Activated CD4-positive, alpha-beta T cell treated with anti-CD3 and anti-CD28 coated beads, Interleukin-2, amount 10 ng/mL, durations not matched to agents 7 days and 5 days (primary cell): ENCODE data around the gene SMLR1. TPM values are rescaled to one million over a fixed set of nuclear protein-coding genes. Genes with fewer than 3 reads are reported as not detected.

Experiments
- CTCF ChIA-PET: fragments of 350-600 bp; sonication (Branson Sonifier 250); formaldehyde crosslinking; loops from one replicate; lab custom pipeline; 2021; ENCODE audit warnings: antibody characterized with exemption; lab: Charles Lee
- POLR2A ChIA-PET: fragments of 350-600 bp; sonication (Branson Sonifier 250); formaldehyde crosslinking; loops from one replicate; lab custom pipeline; 2021; ENCODE audit warnings: antibody characterized with exemption; lab: Charles Lee
- DNase-seq: peaks from one replicate; pipeline ENCODE4 v3.0.0-alpha.2; 2020
- H3K27ac Mint-ChIP-seq: one replicate; pipeline ENCODE4 v1.8.0; 2021; ENCODE audit warnings: mild to moderate bottlenecking, moderate library complexity, mixed read lengths
- H3K27me3 Mint-ChIP-seq: one replicate; pipeline ENCODE4 v1.8.0; 2021; ENCODE audit warnings: mixed read lengths
- H3K36me3 Mint-ChIP-seq: one replicate; pipeline ENCODE4 v1.8.0; 2021; ENCODE audit warnings: low read depth, mixed read lengths
- H3K4me1 Mint-ChIP-seq: one replicate; pipeline ENCODE4 v1.8.0; 2021; ENCODE audit warnings: mixed read lengths
- H3K4me3 Mint-ChIP-seq: one replicate; pipeline ENCODE4 v1.8.0; 2021; ENCODE audit warnings: mild to moderate bottlenecking, moderate library complexity, mixed read lengths
- H3K9me3 Mint-ChIP-seq: one replicate; pipeline ENCODE4 v1.8.0; 2021; ENCODE audit warnings: mixed read lengths
- total RNA-seq, 2 experiments: library from RNA; stranded (reverse); gene quantifications; one replicate each; pipeline ENCODE4 v1.2.3, GENCODE V29; 2021

SMLR1 gene
- total RNA-seq, 2 experiments from 2014 or later: not detected

- POLR2A ChIA-PET: no interaction called here
- Mint-ChIP-seq H3K27ac (no peak overlapping the region), H3K36me3 (no peaks in the 10 kb centered on the region), H3K4me3 (no peak overlapping the region), H3K4me1 (peaks cover 10% of the 10 kb centered on the region), H3K9me3 (no peaks in the 10 kb centered on the region), H3K27me3 (no peaks in the 10 kb centered on the region)
- CTCF ChIA-PET: interaction anchor here (0.7 kb wide), 1 partner anchor 47 kb away, joined by 3 read pairs; no protein-coding TSS in a partner anchor
- DNase-seq: no peak
These were observed 20.1 kb downstream of the SMLR1 start for GRCh38 chr6:130847001-130847910.

GRCh38 chr6:130848945-130849344 is 21.7 kb downstream of the SMLR1 start:
- Mint-ChIP-seq H3K27ac (peak overlapping the region; percentile 73), H3K9me3 (no peaks in the 10 kb centered on the region), H3K4me1 (peaks cover 8% of the 10 kb centered on the region), H3K27me3 (no peaks in the 10 kb centered on the region), H3K4me3 (no peak overlapping the region), H3K36me3 (no peaks in the 10 kb centered on the region)
- POLR2A ChIA-PET: no interaction called here
- peak; percentile 52 for DNase-seq
- CTCF ChIA-PET: no interaction called here

GRCh38 chr6:130849594-130849993 is 22.4 kb downstream of the SMLR1 start:
- Mint-ChIP-seq H3K36me3 (no peaks in the 10 kb centered on the region), H3K4me3 (no peak overlapping the region), H3K4me1 (peaks cover 8% of the 10 kb centered on the region), H3K27me3 (no peaks in the 10 kb centered on the region), H3K27ac (no peak overlapping the region), H3K9me3 (no peaks in the 10 kb centered on the region)
- ChIA-PET CTCF (no interaction called here), POLR2A (no interaction called here)
- no peak for DNase-seq

- Mint-ChIP-seq H3K4me3 (no peak overlapping the region), H3K36me3 (no peaks in the 10 kb centered on the region), H3K9me3 (no peaks in the 10 kb centered on the region), H3K27me3 (no peaks in the 10 kb centered on the region), H3K4me1 (peaks cover 8% of the 10 kb centered on the region), H3K27ac (no peak overlapping the region)
- ChIA-PET POLR2A (no interaction called here), CTCF (interaction anchor here (1.4 kb wide), 1 partner anchor 12 kb away, joined by 3 read pairs; no protein-coding TSS in a partner anchor)
- no peak for DNase-seq
These were observed 23.8 kb downstream of the SMLR1 start for GRCh38 chr6:130851026-130851425.

- H3K36me3 Mint-ChIP-seq: no peaks in the 10 kb centered on the region
- CTCF ChIA-PET: interaction anchor here (1.3 kb wide), 1 partner anchor 19 kb away, joined by 3 read pairs; no protein-coding TSS in a partner anchor
- no peaks in the 10 kb centered on the region for H3K27me3 Mint-ChIP-seq
- no peak for DNase-seq
- POLR2A ChIA-PET: no interaction called here
- H3K27ac Mint-ChIP-seq: no peak overlapping the region
- no peak overlapping the region for H3K4me3 Mint-ChIP-seq
- H3K4me1 Mint-ChIP-seq: peaks cover 8% of the 10 kb centered on the region
- H3K9me3 Mint-ChIP-seq: no peaks in the 10 kb centered on the region
These were observed 25.8 kb downstream of the SMLR1 start for GRCh38 chr6:130852844-130853554.

GRCh38 chr6:130853555-130854183 is 26.5 kb downstream of the SMLR1 start:
- H3K4me1 Mint-ChIP-seq: peaks cover 7% of the 10 kb centered on the region
- no peak overlapping the region for H3K27ac Mint-ChIP-seq
- H3K9me3 Mint-ChIP-seq: no peaks in the 10 kb centered on the region
- POLR2A ChIA-PET: no interaction called here
- no peaks in the 10 kb centered on the region for H3K36me3 Mint-ChIP-seq
- H3K27me3 Mint-ChIP-seq: no peaks in the 10 kb centered on the region
- CTCF ChIA-PET: interaction anchor here (0.7 to 1.3 kb wide), 3 partner anchors 11 to 397 kb away, joined by 3 read pairs; no protein-coding TSS in a partner anchor
- no peak overlapping the region for H3K4me3 Mint-ChIP-seq
- DNase-seq: no peak

- ChIA-PET POLR2A (no interaction called here), CTCF (no interaction called here)
- Mint-ChIP-seq H3K9me3 (no peaks in the 10 kb centered on the region), H3K27ac (no peak overlapping the region), H3K27me3 (no peaks in the 10 kb centered on the region), H3K36me3 (no peaks in the 10 kb centered on the region), H3K4me1 (no peaks in the 10 kb centered on the region), H3K4me3 (no peak overlapping the region)
- no peak for DNase-seq
These were observed 30.8 kb downstream of the SMLR1 start for GRCh38 chr6:130858054-130858453.

GRCh38 chr6:130858498-130859160 is 31.4 kb downstream of the SMLR1 start:
- Mint-ChIP-seq H3K4me1 (no peaks in the 10 kb centered on the region), H3K27ac (no peak overlapping the region), H3K36me3 (no peaks in the 10 kb centered on the region), H3K9me3 (no peaks in the 10 kb centered on the region), H3K4me3 (no peak overlapping the region), H3K27me3 (no peaks in the 10 kb centered on the region)
- POLR2A ChIA-PET: no interaction called here
- no peak for DNase-seq
- CTCF ChIA-PET: no interaction called here

GRCh38 chr6:130859161-130859867 is 32.1 kb downstream of the SMLR1 start:
- POLR2A ChIA-PET: no interaction called here
- no peaks in the 10 kb centered on the region for H3K4me1 Mint-ChIP-seq
- no peaks in the 10 kb centered on the region for H3K9me3 Mint-ChIP-seq
- H3K4me3 Mint-ChIP-seq: no peak overlapping the region
- no peaks in the 10 kb centered on the region for H3K27me3 Mint-ChIP-seq
- no peaks in the 10 kb centered on the region for H3K36me3 Mint-ChIP-seq
- H3K27ac Mint-ChIP-seq: no peak overlapping the region
- DNase-seq: no peak
- CTCF ChIA-PET: interaction anchor here (1.2 kb wide), 1 partner anchor 13 kb away, joined by 3 read pairs; no protein-coding TSS in a partner anchor

GRCh38 chr6:130862370-130862769 is 35.2 kb downstream of the SMLR1 start:
- POLR2A ChIA-PET: no interaction called here
- no peak for DNase-seq
- Mint-ChIP-seq H3K4me3 (no peak overlapping the region), H3K27ac (no peak overlapping the region), H3K4me1 (no peaks in the 10 kb centered on the region), H3K27me3 (no peaks in the 10 kb centered on the region), H3K9me3 (no peaks in the 10 kb centered on the region), H3K36me3 (no peaks in the 10 kb centered on the region)
- CTCF ChIA-PET: interaction anchor here (1.1 to 1.2 kb wide), 2 partner anchors 10 to 11 kb away, joined by 3 to 4 read pairs; no protein-coding TSS in a partner anchor

GRCh38 chr6:130863415-130864230 is 36.4 kb downstream of the SMLR1 start:
- Mint-ChIP-seq H3K36me3 (no peaks in the 10 kb centered on the region), H3K27ac (no peak overlapping the region), H3K27me3 (no peaks in the 10 kb centered on the region), H3K4me1 (no peaks in the 10 kb centered on the region), H3K9me3 (no peaks in the 10 kb centered on the region), H3K4me3 (no peak overlapping the region)
- ChIA-PET POLR2A (no interaction called here), CTCF (interaction anchor here (1.1 to 1.2 kb wide), 2 partner anchors 9 to 13 kb away, joined by 3 to 4 read pairs; no protein-coding TSS in a partner anchor)
- DNase-seq: no peak
